Activated naive CD4-positive, alpha-beta T cell treated with anti-CD3 and anti-CD28 coated beads, Interleukin-2, amount 50 U/mL, for 16 hours (primary cell): ENCODE measurements around the gene ARFGEF3.

ENCODE experiments used
- DNase-seq: peaks from one replicate; pipeline ENCODE4 v3.0.0-alpha.2; 2020

The ARFGEF3 gene

DNA sequence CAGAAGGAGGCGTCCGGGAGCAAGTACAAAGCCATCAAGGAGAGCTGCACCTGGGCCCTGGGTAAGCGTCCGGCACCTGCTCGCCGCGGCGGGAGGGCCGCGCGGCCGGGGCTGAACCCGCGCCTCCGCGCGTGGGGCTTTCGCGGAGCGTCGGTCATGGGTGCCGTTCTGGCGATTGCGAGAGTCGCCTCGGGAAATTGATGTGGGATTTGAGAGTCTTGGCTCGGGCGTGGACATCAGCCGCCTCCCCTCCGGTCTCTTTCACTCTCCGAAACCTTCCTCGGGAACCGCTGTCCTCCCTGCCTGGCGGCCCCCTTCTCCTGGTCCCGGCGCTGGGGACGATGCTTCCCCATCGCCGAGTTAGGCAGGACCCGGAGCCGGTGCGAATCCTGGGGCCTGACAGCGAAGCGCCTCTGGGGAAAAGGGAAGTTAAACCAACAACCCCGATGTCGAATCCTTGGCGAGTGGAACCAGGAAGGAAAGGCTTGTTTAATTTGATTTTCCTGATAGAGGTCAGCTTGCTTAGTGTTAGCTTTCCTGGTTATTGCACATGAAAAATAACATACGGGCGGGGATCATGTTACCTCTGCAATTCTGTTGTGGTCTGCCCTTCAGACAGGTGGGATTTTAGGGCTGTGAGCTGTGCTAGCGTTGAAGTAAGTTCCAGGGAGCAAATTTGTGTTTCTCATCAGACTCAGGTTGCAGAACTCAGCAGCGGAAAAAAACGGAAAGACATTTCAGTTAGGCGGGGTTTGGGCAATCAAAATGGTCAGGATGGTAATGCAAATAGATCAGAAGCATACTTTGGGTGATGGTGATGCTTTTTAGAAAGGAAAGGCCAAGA, 594 bp downstream of the ARFGEF3 start:
- DNase-seq: no peak

DNA sequence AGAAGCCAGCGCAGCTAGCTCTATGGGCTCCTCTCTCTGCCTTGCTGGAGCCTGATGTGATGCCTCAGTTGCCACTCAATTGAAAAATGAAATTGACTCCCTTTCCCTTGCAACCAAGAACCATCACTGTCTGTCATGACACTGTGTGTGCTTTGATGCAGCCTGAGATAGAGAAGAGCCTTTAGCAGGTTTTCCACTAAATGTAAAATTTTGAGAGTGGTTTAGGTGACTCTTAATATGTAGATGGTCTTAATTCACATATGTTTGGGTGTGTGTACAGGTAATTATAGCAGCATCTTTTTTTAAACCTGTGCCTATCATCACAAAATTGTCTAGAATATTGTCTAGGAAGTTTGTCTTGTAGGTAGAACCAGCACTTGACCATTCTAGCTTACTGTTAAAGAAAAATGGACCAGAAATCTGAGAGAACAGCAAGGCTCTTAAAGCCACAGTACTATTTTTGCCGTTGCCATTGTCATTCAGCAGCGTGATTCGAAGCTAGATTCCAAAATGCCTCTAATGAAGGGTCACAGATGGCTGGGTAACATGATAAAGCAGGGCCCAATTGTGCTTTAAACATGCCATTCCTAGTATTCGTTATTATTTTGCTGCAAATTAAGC, 1.3 kb downstream of the ARFGEF3 start:
- no peak for DNase-seq

- no peak for DNase-seq
Measured at GRCh38 chr6:138175596-138175995, 13.9 kb downstream of the ARFGEF3 start.

- no peak for DNase-seq
Measured at GRCh38 chr6:138176652-138177232, 15.0 kb downstream of the ARFGEF3 start.

DNA sequence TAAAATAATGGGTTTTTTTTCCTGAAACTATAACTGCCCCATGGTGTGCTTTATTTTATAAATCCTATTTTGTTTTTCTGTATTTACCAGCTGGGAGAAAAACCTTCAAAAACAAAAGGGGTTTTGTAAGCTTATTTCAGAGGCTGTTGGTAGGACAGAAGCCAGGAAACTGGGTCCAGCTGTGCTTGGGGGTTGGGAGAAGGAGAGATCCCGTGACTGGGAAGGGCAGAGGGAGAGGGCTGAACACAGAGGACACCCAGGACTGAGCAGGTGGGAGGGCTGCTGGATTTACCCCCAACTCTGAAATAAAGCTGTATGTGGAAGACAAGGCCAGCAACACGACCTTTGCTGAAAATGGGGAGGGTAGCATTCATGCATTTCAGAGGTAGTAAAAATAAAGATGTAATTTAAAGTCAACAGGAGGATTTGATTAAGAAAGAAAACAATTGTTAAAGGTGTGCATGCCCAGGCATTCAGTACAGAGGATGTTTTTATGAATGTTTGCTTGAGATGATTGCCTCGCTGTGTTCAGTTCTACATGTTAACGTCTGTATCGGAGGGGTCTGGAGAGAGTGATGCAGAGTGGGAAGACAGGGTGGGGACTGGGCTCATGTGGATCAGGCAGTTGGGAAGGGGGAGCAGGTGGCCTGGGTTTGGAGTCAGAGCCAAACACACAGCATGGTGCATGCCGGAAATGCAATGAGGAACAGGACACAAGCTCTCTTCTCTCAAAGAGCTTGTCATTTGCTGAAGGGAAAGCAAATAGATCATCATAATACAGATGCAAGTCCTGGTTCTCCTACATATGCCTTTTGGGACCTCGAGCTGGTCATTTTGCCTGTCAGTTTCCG, 21.4 kb downstream of the ARFGEF3 start:
- no peak for DNase-seq

DNA sequence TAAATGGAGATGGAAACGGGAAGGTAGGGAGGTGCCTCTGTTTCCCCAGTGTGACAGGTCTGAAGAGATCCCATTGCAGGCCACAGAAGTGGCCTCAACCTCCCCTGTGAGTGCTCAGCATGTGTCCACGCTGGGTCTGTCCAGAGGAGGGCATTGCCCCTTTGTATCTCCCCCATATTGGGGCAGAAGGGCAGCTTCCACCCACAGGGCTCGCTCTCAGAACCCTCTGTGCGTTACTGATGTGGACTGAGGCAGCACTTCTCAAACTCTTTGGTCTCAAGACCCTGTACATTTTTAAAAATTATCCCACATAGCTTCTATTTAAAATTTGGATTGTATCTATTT, 22.0 kb downstream of the ARFGEF3 start:
- DNase-seq: no peak

GRCh38 chr6:138184230-138184629, 22.5 kb downstream of the ARFGEF3 start:
- DNase-seq: no peak

DNA sequence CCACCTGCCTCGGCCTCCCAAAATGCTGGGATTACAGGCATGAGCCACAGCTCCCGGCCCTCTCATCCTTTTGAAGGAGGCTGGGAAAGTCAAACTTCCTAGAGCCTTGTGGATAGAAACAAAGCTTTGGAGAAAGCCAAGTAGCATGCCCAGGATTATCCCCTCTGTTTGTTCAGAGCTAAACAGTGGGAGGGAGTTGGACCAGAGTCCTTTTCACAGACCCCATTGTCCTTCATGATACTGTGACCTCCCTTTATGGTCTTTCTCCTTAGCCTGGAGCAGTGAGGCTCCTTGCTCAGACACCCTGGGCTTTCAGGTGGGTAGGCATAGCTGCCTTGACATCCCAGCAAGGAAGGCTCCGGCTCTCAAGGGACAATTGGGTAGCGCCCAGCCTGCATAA, 25.4 kb downstream of the ARFGEF3 start:
- DNase-seq: no peak

DNA sequence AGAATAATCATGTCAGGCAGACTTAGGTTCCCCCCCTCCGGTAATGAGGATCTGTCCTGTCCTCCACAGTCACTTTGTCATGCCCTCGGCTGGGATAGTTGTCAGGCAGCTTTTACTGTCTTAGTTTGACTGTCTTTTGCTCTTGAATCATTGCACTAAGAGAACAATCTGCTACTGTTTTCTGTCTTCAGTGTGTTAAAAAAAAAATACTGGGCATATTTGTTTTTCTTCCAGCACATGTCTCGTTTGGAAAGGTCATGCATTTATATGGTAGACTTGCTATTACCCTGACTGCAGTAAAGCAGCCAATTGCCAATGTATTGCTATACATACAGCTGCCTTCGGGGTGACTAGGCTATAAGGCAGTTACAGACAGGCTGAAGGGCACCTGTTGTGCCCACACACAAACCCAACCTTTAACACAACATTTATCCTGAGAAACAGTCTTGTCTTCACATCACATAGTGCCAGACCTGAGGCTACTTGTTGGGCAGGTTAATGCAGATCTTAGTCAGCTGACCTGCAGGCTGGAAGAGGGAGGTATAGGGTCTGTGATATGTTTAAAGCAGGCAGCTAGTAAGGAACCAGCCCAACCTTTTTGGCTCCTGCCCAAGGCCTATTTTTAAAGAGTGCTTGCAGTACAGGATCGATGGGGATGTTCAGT, 26.7 kb downstream of the ARFGEF3 start:
- DNase-seq: no peak

DNA sequence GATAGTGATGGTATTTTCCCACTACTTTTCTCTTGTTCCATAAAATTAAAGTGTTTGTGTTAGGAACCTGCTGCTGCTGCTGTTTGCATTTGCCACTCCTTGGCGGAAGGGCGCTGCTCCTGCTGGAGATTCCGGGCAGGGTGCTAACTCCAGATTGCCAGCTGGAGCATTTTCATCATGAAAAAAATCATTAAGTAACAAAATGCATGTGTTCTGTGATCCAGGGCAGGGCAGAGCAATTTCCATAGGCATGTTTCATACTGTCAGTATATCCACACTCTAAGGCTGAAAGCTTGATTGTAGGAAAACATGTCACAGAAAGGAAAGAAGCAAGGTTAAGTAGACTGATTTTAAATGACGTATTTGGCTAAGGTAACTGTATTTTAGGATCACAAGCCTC, 32.5 kb downstream of the ARFGEF3 start:
- no peak for DNase-seq

- no peak for DNase-seq
Measured at GRCh38 chr6:138196122-138196738, 34.5 kb downstream of the ARFGEF3 start.

- no peak for DNase-seq
Measured at GRCh38 chr6:138197570-138197969, 35.8 kb downstream of the ARFGEF3 start.

GRCh38 chr6:138198430-138199091, 36.8 kb downstream of the ARFGEF3 start:
- no peak for DNase-seq

DNA sequence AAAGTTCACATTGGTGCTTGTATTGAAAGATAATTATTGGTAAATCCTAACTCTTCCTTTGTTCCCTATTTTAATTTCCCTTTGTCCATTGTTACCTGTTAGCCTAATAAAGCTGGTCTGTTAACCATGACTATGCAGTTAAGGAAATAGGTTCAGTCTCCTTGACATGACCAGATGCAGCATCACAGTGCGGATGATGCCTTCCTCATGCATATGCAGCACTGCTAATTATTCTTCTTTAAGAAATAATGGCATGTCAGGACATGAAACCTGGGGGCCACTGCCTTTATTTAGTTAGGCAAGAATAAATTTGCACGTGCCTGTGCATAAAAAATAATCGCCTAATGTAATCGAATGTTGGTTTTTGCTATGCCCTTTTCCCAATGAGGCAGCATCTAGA, 40.1 kb downstream of the ARFGEF3 start:
- no peak for DNase-seq

GRCh38 chr6:138203315-138203714, 41.6 kb downstream of the ARFGEF3 start:
- DNase-seq: no peak

GRCh38 chr6:138204303-138204702, 42.6 kb downstream of the ARFGEF3 start:
- no peak for DNase-seq

GRCh38 chr6:138204792-138205384, 43.1 kb downstream of the ARFGEF3 start:
- no peak for DNase-seq

DNA sequence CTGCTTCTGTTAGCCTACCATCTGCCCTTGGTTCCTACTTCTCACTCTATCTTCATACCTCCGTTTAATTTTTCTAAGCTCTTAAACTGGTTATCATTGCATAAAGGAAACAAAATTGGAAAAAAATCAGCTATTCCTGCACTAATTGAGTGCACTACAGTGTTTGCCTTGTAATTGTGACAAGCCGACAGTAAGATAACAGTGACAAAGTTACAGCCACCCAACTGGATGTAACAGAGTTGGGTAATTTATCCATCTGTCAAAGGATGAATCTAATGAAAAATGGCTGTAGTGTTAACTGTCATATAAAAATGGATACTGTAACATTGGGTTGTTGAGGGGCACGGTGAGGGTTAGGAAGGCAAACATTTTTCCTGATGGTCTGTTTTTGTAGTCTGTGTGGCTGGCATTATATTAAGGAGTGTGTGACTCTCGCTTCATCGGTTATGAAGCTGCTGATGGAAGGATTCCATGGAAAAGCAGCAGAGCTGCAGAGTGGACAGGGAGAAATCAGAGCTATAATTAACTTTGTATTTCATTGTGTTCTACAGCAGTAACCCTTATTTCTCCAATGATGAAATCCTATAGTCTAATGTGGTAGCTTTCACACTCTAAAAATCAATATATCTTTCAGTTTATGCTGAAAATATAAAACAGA, 43.8 kb downstream of the ARFGEF3 start:
- no peak for DNase-seq

DNA sequence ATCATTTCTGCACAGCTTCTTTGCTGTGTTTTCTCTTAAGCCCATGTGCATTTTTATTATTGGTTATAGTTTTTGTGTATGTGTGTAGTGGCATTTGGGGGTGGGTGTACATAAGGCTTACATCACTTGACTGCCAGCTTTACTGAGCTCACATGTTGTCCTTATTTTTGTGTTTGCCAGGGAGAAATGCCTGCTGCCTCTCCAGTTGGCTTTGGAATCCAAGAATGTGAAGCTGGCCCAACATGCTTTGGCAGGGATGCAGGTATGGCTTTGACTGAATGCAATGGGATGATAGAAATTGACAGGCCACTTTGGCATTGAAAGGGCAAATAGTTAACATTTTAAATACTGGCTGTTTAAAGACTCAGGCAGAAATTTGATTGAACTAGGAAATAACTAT, 45.1 kb downstream of the ARFGEF3 start:
- no peak for DNase-seq

DNA sequence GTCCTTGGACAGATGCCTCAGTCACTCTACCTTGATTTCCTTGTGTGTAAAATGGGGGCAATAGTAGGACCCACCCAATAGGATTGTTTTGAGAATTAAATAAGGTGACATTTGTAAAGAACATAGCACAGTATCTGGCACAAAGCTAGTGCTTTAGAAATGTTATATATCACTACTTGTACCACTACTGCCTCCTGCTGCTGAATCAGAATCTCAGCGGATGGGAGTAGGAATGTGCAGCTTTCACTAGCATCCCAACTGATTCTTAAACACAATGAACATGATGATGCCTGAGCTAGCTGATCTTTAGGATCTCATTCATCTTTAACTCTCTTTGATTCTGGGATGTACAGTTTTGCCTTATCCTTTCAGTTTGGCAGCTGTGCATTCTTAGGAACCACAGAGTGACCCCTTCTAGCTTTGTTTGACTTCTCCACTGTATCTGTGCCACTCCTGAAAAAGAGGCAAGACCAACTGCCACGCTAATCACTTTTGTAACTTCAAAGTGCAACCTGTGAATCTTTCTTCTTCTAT, 49.4 kb downstream of the ARFGEF3 start:
- DNase-seq: no peak

- no peak for DNase-seq
Measured at GRCh38 chr6:138211601-138212000, 49.9 kb downstream of the ARFGEF3 start.
